Measurements from ENCODE around the gene NPC2. TPM values are rescaled to one million over a fixed set of nuclear protein-coding genes. Genes with fewer than 3 reads are reported as not detected.

Gene NPC2
- polyA plus RNA-seq, 2 of the 4 experiments (the other 2 are of a cell fraction), result 97.7 to 457 TPM

- TF ChIP-seq MAZ (IDR thresholded peaks at IDR 0.05; ENCODE audit: borderline replicate concordance, low read depth, low read length), result no peak
- TF ChIP-seq ZFP36 (IDR thresholded peaks at IDR 0.05; ENCODE audit: borderline replicate concordance, partially characterized antibody), result no peak
- TF ChIP-seq CHD2 (IDR thresholded peaks at IDR 0.05; ENCODE audit: low read length, partially characterized antibody), result no peak
- TF ChIP-seq RAD21 (conservative IDR thresholded peaks at IDR 0.05 in 1 of 2, IDR thresholded peaks at IDR 0.05 in 1 of 2), result no peak
- TF ChIP-seq HEYL (CRISPR knock-in tag; IDR thresholded peaks at IDR 0.05), result no peak
- TF ChIP-seq TFCP2L1 (CRISPR knock-in tag; IDR thresholded peaks at IDR 0.05), result no peak
- TF ChIP-seq ATOH8 (CRISPR knock-in tag; IDR thresholded peaks at IDR 0.05; ENCODE audit: low read depth), result no peak
- no peak for TF ChIP-seq HMGXB4 (CRISPR knock-in tag; IDR thresholded peaks at IDR 0.05; ENCODE audit: borderline replicate concordance)
- TF ChIP-seq HOXB5 (CRISPR knock-in tag; IDR thresholded peaks at IDR 0.05), result no peak
- TF ChIP-seq FOXS1 (CRISPR knock-in tag; IDR thresholded peaks at IDR 0.05), result no peak
- TF ChIP-seq GATA3 (IDR thresholded peaks at IDR 0.05; ENCODE audit: borderline replicate concordance), result no peak
- no peak for TF ChIP-seq POLR2A (IDR thresholded peaks at IDR 0.05; ENCODE audit: low read length)
- no peak for TF ChIP-seq FOSB (CRISPR knock-in tag; IDR thresholded peaks at IDR 0.05)
- CTCF ChIA-PET, result interaction anchor here (0.7 to 4.5 kb wide), 4 partner anchors 9 to 189 kb away, joined by 3 to 24 read pairs (median 8); no protein-coding TSS in a partner anchor
- DNase-seq (ENCODE audit: low read depth in 1 of 2, low spot score in 1 of 2) (no peak), ATAC-seq (no peak), FAIRE-seq (no peak)
- Histone ChIP-seq H3K4me2 (no peak overlapping the region), H3K27ac (no peak overlapping the region), H3K4me1 (peaks cover 10% of the 10 kb centered on the region), H3K4me3 (no peak overlapping the region), H3K9me3 (no peaks in the 10 kb centered on the region)
- WGBS (ENCODE audit: missing lambda C conversion rate), result 88% methylated on average over 14 of the region's 14 CpGs
- POLR2A ChIA-PET, result no interaction called here
These were observed 35.3 kb upstream of the NPC2 start for GRCh38 chr14:74528406-74528805.

DNA sequence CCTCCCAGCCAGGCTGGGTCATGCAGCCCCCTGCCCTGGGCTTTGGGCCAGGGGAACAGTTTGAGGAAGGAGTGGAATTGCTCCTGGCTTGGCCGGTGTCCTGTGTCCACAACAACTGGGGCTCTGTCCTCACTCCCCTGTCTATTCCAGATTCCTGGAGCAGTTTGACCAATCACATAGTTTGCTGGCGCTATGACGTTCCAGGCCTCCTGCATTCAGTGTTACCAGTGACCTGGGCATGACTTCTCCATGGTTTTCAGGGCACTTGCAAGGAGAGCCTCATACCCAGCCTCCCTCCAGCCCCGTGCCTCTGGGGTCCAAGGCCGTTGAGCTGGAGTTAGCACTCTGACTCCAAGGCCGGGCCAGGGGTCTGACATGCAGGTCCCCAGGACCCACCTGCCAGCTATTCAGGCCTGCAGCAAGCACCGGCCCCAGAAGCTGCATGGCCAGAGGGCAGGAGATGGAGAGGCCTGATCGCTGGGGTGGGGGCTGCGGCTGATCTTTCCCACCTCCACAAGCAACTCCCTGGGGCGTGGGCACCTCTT, 34.7 kb upstream of the NPC2 start:
- TF ChIP-seq FOSL2 (IDR thresholded peaks at IDR 0.05) (no peak), FOSL2 (CRISPR knock-in tag; IDR thresholded peaks at IDR 0.05) (no peak), ATOH8 (CRISPR knock-in tag; IDR thresholded peaks at IDR 0.05; ENCODE audit: low read depth) (no peak), EP300 (IDR thresholded peaks at IDR 0.05) (no peak), RCOR1 (IDR thresholded peaks at IDR 0.05; ENCODE audit: low read depth, low read length) (no peak)
- ATAC-seq, result no peak
- H3K27ac ChIP-seq, result no peak overlapping the region
- H3K9me3 ChIP-seq, result no peaks in the 10 kb centered on the region
- H3K4me2 ChIP-seq, result no peak overlapping the region
- CTCF ChIA-PET, result interaction anchor here (0.7 to 4.5 kb wide), 4 partner anchors 9 to 190 kb away, joined by 3 to 24 read pairs (median 8); no protein-coding TSS in a partner anchor
- no peak for FAIRE-seq
- no peak overlapping the region for H3K4me3 ChIP-seq
- no peak for DNase-seq (ENCODE audit: low read depth in 1 of 2, low spot score in 1 of 2)
- POLR2A ChIA-PET, result no interaction called here
- WGBS (ENCODE audit: missing lambda C conversion rate), result 68% methylated on average over 9 of the region's 10 CpGs
- peaks cover 10% of the 10 kb centered on the region for H3K4me1 ChIP-seq

GRCh38 chr14:74526854-74527585, 33.9 kb upstream of the NPC2 start:
- Histone ChIP-seq H3K4me3 (no peak overlapping the region), H3K9me3 (no peaks in the 10 kb centered on the region), H3K4me2 (no peak overlapping the region), H3K27ac (no peak overlapping the region), H3K4me1 (peaks cover 8% of the 10 kb centered on the region)
- DNase-seq (ENCODE audit: low read depth in 1 of 2, low spot score in 1 of 2), result no peak
- TF ChIP-seq CBX8 (IDR thresholded peaks at IDR 0.05) (no peak), KDM5A (IDR thresholded peaks at IDR 0.05) (no peak), RFX5 (IDR thresholded peaks at IDR 0.05) (no peak), SMC3 (IDR thresholded peaks at IDR 0.05) (no peak), ATOH8 (CRISPR knock-in tag; IDR thresholded peaks at IDR 0.05; ENCODE audit: low read depth) (no peak), HOXB13 (CRISPR knock-in tag; IDR thresholded peaks at IDR 0.05; ENCODE audit: low read depth) (no peak), EHF (CRISPR knock-in tag; IDR thresholded peaks at IDR 0.05) (no peak), RAD21 (conservative IDR thresholded peaks at IDR 0.05 in 1 of 2, IDR thresholded peaks at IDR 0.05 in 1 of 2) (no peak), POLR2A (IDR thresholded peaks at IDR 0.05; ENCODE audit: low read length) (no peak), ZNF302 (CRISPR knock-in tag; IDR thresholded peaks at IDR 0.05) (no peak)
- WGBS (ENCODE audit: missing lambda C conversion rate), result 72% methylated on average over 9 of the region's 10 CpGs
- ChIA-PET CTCF (interaction anchor here (1.6 to 4.5 kb wide), 3 partner anchors 10 to 26 kb away, joined by 5 to 24 read pairs (median 14); no protein-coding TSS in a partner anchor), POLR2A (no interaction called here)
- no peak for FAIRE-seq
- no peak for ATAC-seq

Data from A549 (cell line).